ENCODE results near the gene RRP1.

DNA sequence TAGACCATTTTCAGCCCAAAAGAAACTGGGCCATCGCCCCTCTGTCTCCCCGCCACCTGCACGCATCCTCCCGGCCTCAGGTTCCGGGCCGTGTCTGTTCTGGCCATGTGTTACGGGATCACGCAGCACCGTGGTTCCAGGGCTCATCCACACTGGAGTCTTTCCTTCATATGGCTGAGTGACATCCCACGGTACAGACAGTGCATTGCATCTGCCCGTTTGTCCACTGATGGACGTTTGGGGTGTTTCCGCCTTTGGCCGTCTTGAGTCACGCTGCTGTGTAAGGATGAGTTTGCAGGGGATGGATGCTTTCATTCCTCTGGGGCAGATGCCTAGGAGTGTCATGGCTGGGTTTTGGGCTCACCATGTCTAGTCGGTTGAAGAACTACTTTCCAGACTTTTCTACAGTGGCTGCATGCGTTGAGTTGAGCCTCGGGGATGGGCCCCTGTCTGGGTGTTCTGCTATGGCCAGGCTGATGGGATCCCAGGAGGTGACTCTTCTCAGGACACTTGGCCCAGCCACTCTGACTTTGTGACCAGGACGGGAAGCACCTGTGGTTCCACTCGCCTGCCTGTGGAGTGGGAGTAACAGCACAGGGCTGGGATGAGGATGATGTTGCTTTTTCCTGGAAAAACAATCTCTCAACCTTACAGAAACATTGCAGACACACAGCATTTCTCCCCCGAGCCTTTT lies 16.8 kb downstream of the RRP1 start:
- TF ChIP-seq, protein P1, sequence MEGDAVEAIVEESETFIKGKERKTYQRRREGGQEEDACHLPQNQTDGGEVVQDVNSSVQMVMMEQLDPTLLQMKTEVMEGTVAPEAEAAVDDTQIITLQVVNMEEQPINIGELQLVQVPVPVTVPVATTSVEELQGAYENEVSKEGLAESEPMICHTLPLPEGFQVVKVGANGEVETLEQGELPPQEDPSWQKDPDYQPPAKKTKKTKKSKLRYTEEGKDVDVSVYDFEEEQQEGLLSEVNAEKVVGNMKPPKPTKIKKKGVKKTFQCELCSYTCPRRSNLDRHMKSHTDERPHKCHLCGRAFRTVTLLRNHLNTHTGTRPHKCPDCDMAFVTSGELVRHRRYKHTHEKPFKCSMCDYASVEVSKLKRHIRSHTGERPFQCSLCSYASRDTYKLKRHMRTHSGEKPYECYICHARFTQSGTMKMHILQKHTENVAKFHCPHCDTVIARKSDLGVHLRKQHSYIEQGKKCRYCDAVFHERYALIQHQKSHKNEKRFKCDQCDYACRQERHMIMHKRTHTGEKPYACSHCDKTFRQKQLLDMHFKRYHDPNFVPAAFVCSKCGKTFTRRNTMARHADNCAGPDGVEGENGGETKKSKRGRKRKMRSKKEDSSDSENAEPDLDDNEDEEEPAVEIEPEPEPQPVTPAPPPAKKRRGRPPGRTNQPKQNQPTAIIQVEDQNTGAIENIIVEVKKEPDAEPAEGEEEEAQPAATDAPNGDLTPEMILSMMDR (IDR thresholded peaks at IDR 0.05), result no peak
- TF ChIP-seq POLR2A (IDR thresholded peaks at IDR 0.05), result no peak

Measured in vagina (tissue), 2 donors.